Measurements from ENCODE around the gene LHX6. TPM values are rescaled to one million over a fixed set of nuclear protein-coding genes. Genes with fewer than 3 reads are reported as not detected.
A peak's percentile ranks its signal among the peaks of the same experiment; 100 is the strongest.

The LHX6 gene
- total and polyA plus RNA-seq, 2 experiments from 2014 or later = 1.0 to 1.2 TPM

GRCh38 chr9:122214507-122214906 is 14.2 kb downstream of the LHX6 start:
- H3K4me1 Mint-ChIP-seq = peaks cover 27% of the 10 kb centered on the region
- no peaks in the 10 kb centered on the region for H4K20me1 ChIP-seq (replicated peaks; ENCODE audit: insufficient read depth)
- no peaks in the 10 kb centered on the region for H3K36me3 ChIP-seq (ENCODE audit: insufficient read depth)
- peak overlapping the region; percentile 69 for H3K4me3 Mint-ChIP-seq
- peaks cover 3% of the 10 kb centered on the region; the same call in 1 of the 2 replicates for H3K9me2 ChIP-seq (ENCODE audit: insufficient read depth)
- peaks cover 88% of the 10 kb centered on the region for H3K27me3 ChIP-seq (ENCODE audit: insufficient read depth)
- no peak for TF ChIP-seq STAT1 (IDR thresholded peaks at IDR 0.05; ENCODE audit: unreplicated experiment)
- no peak for TF ChIP-seq ETS1 (IDR thresholded peaks at IDR 0.05)
- peak; percentile 65 for TF ChIP-seq EZH2 (IDR thresholded peaks at IDR 0.05; ENCODE audit: low read depth, unreplicated experiment)
- TF ChIP-seq JUNB (IDR thresholded peaks at IDR 0.05; ENCODE audit: unreplicated experiment) = no peak
- no peak for TF ChIP-seq CREB1 (CRISPR knock-in tag; IDR thresholded peaks at IDR 0.05; ENCODE audit: low read depth)
- TF ChIP-seq NANOG (IDR thresholded peaks at IDR 0.05; ENCODE audit: borderline replicate concordance) = no peak
- TF ChIP-seq EZH2phosphoT487 (IDR thresholded peaks at IDR 0.05; ENCODE audit: unreplicated experiment) = no peak
- peak overlapping the region; percentile 67 for H3K4me3 ChIP-seq
- H2AFZ ChIP-seq = peak overlapping the region; percentile 93; the same call in 1 of the 2 replicates
- H3K36me3 Mint-ChIP-seq (ENCODE audit: low read depth) = no peaks in the 10 kb centered on the region
- peaks cover 23% of the 10 kb centered on the region for H3K4me1 ChIP-seq (ENCODE audit: insufficient read depth)
- peaks cover 7% of the 10 kb centered on the region for H3K9me3 Mint-ChIP-seq
- ATAC-seq = no peak
- H3F3A ChIP-seq (replicated peaks; ENCODE audit: low read depth) = peaks cover 21% of the 10 kb centered on the region
- H3K27me3 Mint-ChIP-seq (ENCODE audit: insufficient read depth, low read depth, poor library complexity) = peaks cover 87% of the 10 kb centered on the region
- DNase-seq (ENCODE audit: low spot score) = no peak
- no peaks in the 10 kb centered on the region for H3K79me2 ChIP-seq (replicated peaks; ENCODE audit: insufficient read depth)
- peak overlapping the region; percentile 92 for H3K4me2 ChIP-seq
- no peak overlapping the region for H3K27ac ChIP-seq (ENCODE audit: low read depth)
- no peak overlapping the region for H3K27ac Mint-ChIP-seq

- peak overlapping the region; percentile 69 for H3K4me3 Mint-ChIP-seq
- Histone ChIP-seq H3K27ac (ENCODE audit: low read depth) (no peak overlapping the region), H3K27me3 (ENCODE audit: insufficient read depth) (peaks cover 81% of the 10 kb centered on the region), H3K4me2 (peak overlapping the region; percentile 92), H3K79me2 (replicated peaks; ENCODE audit: insufficient read depth) (no peaks in the 10 kb centered on the region), H2AFZ (peak overlapping the region; percentile 93; the same call in 1 of the 2 replicates), H4K20me1 (replicated peaks; ENCODE audit: insufficient read depth) (no peaks in the 10 kb centered on the region), H3K4me1 (ENCODE audit: insufficient read depth) (peaks cover 19% of the 10 kb centered on the region), H3K9me2 (ENCODE audit: insufficient read depth) (peaks cover 3% of the 10 kb centered on the region; the same call in 1 of the 2 replicates), H3K4me3 (peak overlapping the region; percentile 67), H3K36me3 (ENCODE audit: insufficient read depth) (no peaks in the 10 kb centered on the region), H3F3A (replicated peaks; ENCODE audit: low read depth) (peaks cover 21% of the 10 kb centered on the region)
- H3K4me1 Mint-ChIP-seq = peaks cover 21% of the 10 kb centered on the region
- peaks cover 7% of the 10 kb centered on the region for H3K9me3 Mint-ChIP-seq
- no peaks in the 10 kb centered on the region; the same call in 2 of the 3 replicates for H3K36me3 Mint-ChIP-seq (ENCODE audit: low read depth)
- ATAC-seq (peak; percentile 87), DNase-seq (ENCODE audit: low spot score) (peak; percentile 95)
- peaks cover 80% of the 10 kb centered on the region for H3K27me3 Mint-ChIP-seq (ENCODE audit: insufficient read depth, low read depth, poor library complexity)
- H3K27ac Mint-ChIP-seq = no peak overlapping the region
- TF ChIP-seq EZH2phosphoT487 (IDR thresholded peaks at IDR 0.05; ENCODE audit: unreplicated experiment) (no peak), EZH2 (IDR thresholded peaks at IDR 0.05; ENCODE audit: low read depth, unreplicated experiment) (peak; percentile 0), CREB1 (CRISPR knock-in tag; IDR thresholded peaks at IDR 0.05; ENCODE audit: low read depth) (peak; percentile 62), NANOG (IDR thresholded peaks at IDR 0.05; ENCODE audit: borderline replicate concordance) (no peak), ETS1 (IDR thresholded peaks at IDR 0.05) (no peak), REST (IDR thresholded peaks at IDR 0.05; ENCODE audit: unreplicated experiment) (no peak), STAT1 (IDR thresholded peaks at IDR 0.05; ENCODE audit: unreplicated experiment) (no peak), POLR2AphosphoS5 (IDR thresholded peaks at IDR 0.05; ENCODE audit: low read depth) (peak; percentile 55), ZNF331 (CRISPR knock-in tag; IDR thresholded peaks at IDR 0.05; ENCODE audit: low read depth) (no peak), JUNB (IDR thresholded peaks at IDR 0.05; ENCODE audit: unreplicated experiment) (no peak), ZNF114 (CRISPR knock-in tag; IDR thresholded peaks at IDR 0.05) (no peak)
Observed at GRCh38 chr9:122213589-122214413, 15.0 kb downstream of the LHX6 start.

Measured in GM23338 (cell line).